Activated B cell treated with CpG ODN at 0.5 μM for 24 hours (primary cell): Measurements from ENCODE around the gene OS9. TPM values are rescaled to one million over a fixed set of nuclear protein-coding genes. Genes with fewer than 3 reads are reported as not detected.
"Not testable (repeated sequence)": the region's sequence is repeated elsewhere in the genome, so short reads cannot be mapped to it uniquely, and the experiment has no call there.

Source experiments
- ATAC-seq: fragments of 200-7000 bp; cut with Tn5 transposase; one replicate; pipeline ENCODE4 v1.10.0; 2021; ENCODE audit warnings: low read depth, mild to moderate bottlenecking, moderate library complexity
- CTCF ChIA-PET: fragments of 350-600 bp; sonication (Branson Sonifier 250); formaldehyde crosslinking; loops from one replicate; lab custom pipeline; 2021; ENCODE audit warnings: antibody characterized with exemption; lab: Charles Lee
- POLR2A ChIA-PET: fragments of 350-600 bp; sonication (Branson Sonifier 250); formaldehyde crosslinking; loops from one replicate; lab custom pipeline; 2021; ENCODE audit warnings: antibody characterized with exemption; lab: Charles Lee
- DNase-seq: peaks from one replicate; pipeline ENCODE4 v3.0.0; 2022
- H3K27ac Mint-ChIP-seq: one replicate; pipeline ENCODE4 v1.8.0; 2020; ENCODE audit warnings: mixed read lengths
- H3K27me3 Mint-ChIP-seq: one replicate; pipeline ENCODE4 v1.8.0; 2021; ENCODE audit warnings: mixed read lengths
- H3K36me3 Mint-ChIP-seq: one replicate; pipeline ENCODE4 v1.8.0; 2021; ENCODE audit warnings: low read depth, mixed read lengths
- H3K4me1 Mint-ChIP-seq: one replicate; pipeline ENCODE4 v1.8.0; 2021; ENCODE audit warnings: mixed read lengths
- H3K4me3 Mint-ChIP-seq: one replicate; pipeline ENCODE4 v1.8.0; 2020; ENCODE audit warnings: mild to moderate bottlenecking, mixed read lengths
- H3K9me3 Mint-ChIP-seq: one replicate; pipeline ENCODE4 v1.8.0; 2020; ENCODE audit warnings: mixed read lengths
- intact Hi-C: fragments of 100-400 bp; cut with micrococcal nuclease; formaldehyde crosslinking; loops from one replicate; pipeline ENCODE4 v1.15.1; 2024
- total RNA-seq: library from RNA; stranded (reverse); gene quantifications from 2 replicates; pipeline ENCODE4 v1.2.3, GENCODE V29; 2022
- TF ChIP-seq, protein P1 (sequence below): fragments of 200-600 bp; IDR thresholded peaks from one replicate; pipeline ENCODE4 v1.8.0; 2022; ENCODE audit warnings: antibody characterized with exemption, mild to moderate bottlenecking

The OS9 gene
- total RNA-seq, 1 donor from 2014 or later: 166 TPM

DNA sequence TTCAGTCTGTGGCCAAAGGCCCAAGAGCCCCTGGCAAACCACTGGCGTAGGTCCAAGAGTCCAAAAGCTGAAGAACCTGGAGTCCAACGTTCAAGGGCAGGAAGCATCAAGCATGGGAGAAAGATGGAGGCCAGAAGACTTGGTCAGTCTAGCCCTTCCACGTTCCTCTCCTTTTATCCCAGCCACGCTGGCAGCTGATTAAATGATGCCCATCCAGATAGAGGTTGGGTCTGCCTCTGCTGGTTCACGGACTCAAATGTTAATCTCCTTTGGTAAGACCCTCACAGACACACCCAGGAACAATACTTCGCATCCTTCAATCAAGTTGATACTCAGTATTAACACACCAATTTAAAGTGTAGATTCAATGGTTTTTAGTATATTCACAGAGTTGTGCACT, 21.1 kb upstream of the OS9 start:
- Mint-ChIP-seq H3K36me3 (no peaks in the 10 kb centered on the region), H3K27ac (no peak overlapping the region), H3K27me3 (peaks cover 14% of the 10 kb centered on the region), H3K9me3 (no peaks in the 10 kb centered on the region), H3K4me3 (no peak overlapping the region), H3K4me1 (no peaks in the 10 kb centered on the region)
- ChIA-PET CTCF (no interaction called here), POLR2A (no interaction called here)
- intact Hi-C loops: no loop called here
- DNase-seq: no peak
- ATAC-seq: no peak
- TF ChIP-seq, protein P1, sequence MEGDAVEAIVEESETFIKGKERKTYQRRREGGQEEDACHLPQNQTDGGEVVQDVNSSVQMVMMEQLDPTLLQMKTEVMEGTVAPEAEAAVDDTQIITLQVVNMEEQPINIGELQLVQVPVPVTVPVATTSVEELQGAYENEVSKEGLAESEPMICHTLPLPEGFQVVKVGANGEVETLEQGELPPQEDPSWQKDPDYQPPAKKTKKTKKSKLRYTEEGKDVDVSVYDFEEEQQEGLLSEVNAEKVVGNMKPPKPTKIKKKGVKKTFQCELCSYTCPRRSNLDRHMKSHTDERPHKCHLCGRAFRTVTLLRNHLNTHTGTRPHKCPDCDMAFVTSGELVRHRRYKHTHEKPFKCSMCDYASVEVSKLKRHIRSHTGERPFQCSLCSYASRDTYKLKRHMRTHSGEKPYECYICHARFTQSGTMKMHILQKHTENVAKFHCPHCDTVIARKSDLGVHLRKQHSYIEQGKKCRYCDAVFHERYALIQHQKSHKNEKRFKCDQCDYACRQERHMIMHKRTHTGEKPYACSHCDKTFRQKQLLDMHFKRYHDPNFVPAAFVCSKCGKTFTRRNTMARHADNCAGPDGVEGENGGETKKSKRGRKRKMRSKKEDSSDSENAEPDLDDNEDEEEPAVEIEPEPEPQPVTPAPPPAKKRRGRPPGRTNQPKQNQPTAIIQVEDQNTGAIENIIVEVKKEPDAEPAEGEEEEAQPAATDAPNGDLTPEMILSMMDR: no peak

DNA sequence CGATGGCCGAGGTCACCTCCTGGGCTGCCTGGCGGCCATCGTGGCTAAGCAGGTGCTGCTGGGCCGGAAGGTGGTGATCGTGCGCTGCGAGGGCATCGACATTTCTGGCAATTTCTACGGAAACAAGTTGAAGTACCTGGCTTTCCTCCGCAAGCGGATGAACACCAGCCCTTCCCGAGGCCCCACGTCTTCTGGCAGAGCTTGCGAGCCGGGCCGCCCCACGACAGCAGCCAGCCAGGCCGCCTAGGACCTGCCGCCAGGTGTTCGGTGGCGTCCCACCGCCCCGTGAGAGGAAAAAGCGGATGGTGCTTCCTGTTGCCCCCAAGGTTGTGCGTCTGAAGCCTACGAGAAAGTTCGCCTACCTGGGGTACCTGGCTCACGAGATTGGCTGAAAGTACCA, 19.2 kb upstream of the OS9 start:
- intact Hi-C loops: no loop called here
- CTCF ChIA-PET: no interaction called here

DNA sequence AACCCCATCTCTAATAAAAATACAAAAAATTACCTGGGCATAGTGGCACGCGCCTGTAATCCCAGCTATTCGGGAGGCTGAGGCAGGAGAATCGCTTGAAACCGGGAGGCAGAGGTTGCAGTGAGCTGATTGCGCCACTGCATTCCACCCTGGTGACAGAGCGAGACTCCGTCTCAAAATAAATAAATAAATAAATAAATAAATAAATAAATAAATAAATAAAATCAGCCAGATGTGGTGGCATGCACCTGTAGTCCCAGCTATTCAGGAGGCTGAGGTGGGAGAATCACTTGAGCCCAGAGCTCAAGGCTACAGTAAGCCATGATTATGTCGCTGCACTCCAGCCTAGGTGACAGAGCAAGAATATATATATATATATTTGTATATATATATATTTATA, 16.0 kb upstream of the OS9 start:
- POLR2A ChIA-PET, H3K9me3 Mint-ChIP-seq, H3K36me3 Mint-ChIP-seq, H3K4me3 Mint-ChIP-seq, H3K27me3 Mint-ChIP-seq, DNase-seq, ATAC-seq, H3K27ac Mint-ChIP-seq, CTCF ChIA-PET, H3K4me1 Mint-ChIP-seq, intact Hi-C loops: not testable (repeated sequence)

More for the DNA sequence above, 19.2 kb upstream of the OS9 start:
- Mint-ChIP-seq H3K27me3 (peaks cover 14% of the 10 kb centered on the region), H3K9me3 (no peaks in the 10 kb centered on the region), H3K36me3 (no peaks in the 10 kb centered on the region), H3K4me1 (no peaks in the 10 kb centered on the region), H3K27ac (no peak overlapping the region), H3K4me3 (no peak overlapping the region)
- ATAC-seq: no peak
- POLR2A ChIA-PET: no interaction called here
- TF ChIP-seq, protein P1: no peak
- DNase-seq: no peak

DNA sequence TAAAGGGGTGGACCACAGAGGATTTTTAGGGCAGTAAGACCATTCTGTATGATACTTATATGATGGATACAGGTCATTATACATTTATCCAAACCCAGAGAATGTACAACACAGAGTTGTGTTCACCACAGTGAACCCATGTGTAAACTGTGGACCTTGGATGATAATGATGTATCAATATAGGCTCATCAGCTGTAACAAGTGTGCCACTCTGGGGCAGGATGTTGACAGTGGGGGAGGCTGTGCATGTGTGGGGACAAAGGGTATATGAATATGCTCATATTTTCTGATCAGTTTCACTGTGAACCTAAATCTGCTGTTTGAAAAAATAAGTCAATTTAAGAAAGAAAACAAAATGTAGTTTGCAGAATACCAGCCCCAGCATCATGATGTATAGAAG, 14.2 kb upstream of the OS9 start:
- peaks cover 2% of the 10 kb centered on the region for H3K9me3 Mint-ChIP-seq
- H3K27me3 Mint-ChIP-seq: peaks cover 18% of the 10 kb centered on the region
- ChIA-PET CTCF (no interaction called here), POLR2A (no interaction called here)
- no peaks in the 10 kb centered on the region for H3K36me3 Mint-ChIP-seq
- H3K4me3 Mint-ChIP-seq: no peak overlapping the region
- no peaks in the 10 kb centered on the region for H3K4me1 Mint-ChIP-seq
- TF ChIP-seq, protein P1: no peak
- H3K27ac Mint-ChIP-seq: no peak overlapping the region
- ATAC-seq (no peak), DNase-seq (no peak)
- intact Hi-C loops: no loop called here

DNA sequence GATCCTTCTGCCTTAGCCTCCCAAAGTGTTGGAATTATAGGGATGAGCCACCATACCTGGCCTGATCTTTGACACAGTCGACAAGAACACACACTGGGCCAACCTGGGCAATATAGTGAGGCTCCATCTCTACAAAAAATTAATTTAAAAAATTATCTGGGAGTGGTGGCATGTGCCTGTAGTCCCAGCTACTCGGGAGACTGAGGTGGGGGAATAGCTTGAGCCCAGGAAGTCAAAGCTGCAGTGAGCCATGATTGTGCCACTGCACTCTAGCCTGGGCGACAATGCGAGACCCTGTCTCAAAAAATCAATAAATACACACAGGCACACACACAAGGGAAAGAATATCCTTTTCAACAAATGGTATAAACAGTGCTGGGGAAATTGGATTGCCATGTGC, 6.1 kb upstream of the OS9 start:
- POLR2A ChIA-PET: no interaction called here
- Mint-ChIP-seq H3K27ac (no peak overlapping the region), H3K4me3 (no peak overlapping the region), H3K9me3 (no peaks in the 10 kb centered on the region), H3K36me3 (no peaks in the 10 kb centered on the region), H3K4me1 (no peaks in the 10 kb centered on the region), H3K27me3 (peaks cover 47% of the 10 kb centered on the region)
- DNase-seq: no peak
- CTCF ChIA-PET: no interaction called here
- no peak for ATAC-seq
- TF ChIP-seq, protein P1: no peak
- intact Hi-C loops: no loop called here

DNA sequence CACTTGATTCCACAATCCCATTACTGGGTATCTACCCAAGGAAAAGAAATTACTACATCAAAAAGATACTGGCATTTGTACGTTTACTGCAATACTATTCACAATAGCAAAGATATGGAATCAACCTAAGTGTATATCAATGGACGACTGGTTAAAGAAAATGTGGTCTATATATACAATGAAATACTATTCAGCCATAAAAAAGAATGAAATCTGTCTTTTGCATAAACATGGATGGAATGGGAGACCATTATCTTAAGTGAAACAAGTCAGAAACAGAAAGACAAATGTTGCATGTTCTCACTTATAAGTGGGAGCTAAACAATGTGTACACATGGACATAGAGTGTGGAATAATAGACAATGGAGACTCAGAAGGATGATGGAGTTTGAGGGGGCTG, 5.0 kb upstream of the OS9 start:
- Mint-ChIP-seq H3K27me3 (peaks cover 42% of the 10 kb centered on the region), H3K36me3 (no peaks in the 10 kb centered on the region), H3K9me3 (no peaks in the 10 kb centered on the region), H3K4me1 (no peaks in the 10 kb centered on the region), H3K27ac (no peak overlapping the region), H3K4me3 (no peak overlapping the region)
- ChIA-PET POLR2A (no interaction called here), CTCF (no interaction called here)
- TF ChIP-seq, protein P1: no peak
- intact Hi-C loops: no loop called here
- ATAC-seq: no peak
- DNase-seq: no peak
